Activated T-cell treated with anti-CD3 and anti-CD28 coated beads, Interleukin-2, amount 50 U/mL, for 24 hours (primary cell): ENCODE measurements around the gene NPNT.

Experiments
- DNase-seq: peaks from one replicate; pipeline ENCODE4 v3.0.0-alpha.2; 2020
- H3K27ac Mint-ChIP-seq: 2 replicates; pipeline ENCODE4 v1.8.0; 2020; ENCODE audit warnings: mild to moderate bottlenecking, mixed read lengths
- H3K27me3 Mint-ChIP-seq: 2 replicates; pipeline ENCODE4 v1.8.0; 2020; ENCODE audit warnings: mixed read lengths
- H3K36me3 Mint-ChIP-seq: 2 replicates; pipeline ENCODE4 v1.8.0; 2020; ENCODE audit warnings: low read depth, mixed read lengths
- H3K4me1 Mint-ChIP-seq: 2 replicates; pipeline ENCODE4 v1.8.0; 2020; ENCODE audit warnings: low read depth, mixed read lengths
- H3K4me3 Mint-ChIP-seq: 2 replicates; pipeline ENCODE4 v1.8.0; 2020; ENCODE audit warnings: mild to moderate bottlenecking, moderate library complexity, mixed read lengths
- H3K9me3 Mint-ChIP-seq: 2 replicates; pipeline ENCODE4 v1.8.0; 2020; ENCODE audit warnings: mixed read lengths

Gene NPNT

GRCh38 chr4:105896461-105896942, 1.2 kb downstream of the NPNT start:
- DNase-seq: no peak
- Mint-ChIP-seq H3K9me3 (no peaks in the 10 kb centered on the region), H3K27me3 (peaks cover 85% of the 10 kb centered on the region), H3K4me1 (peaks cover 6% of the 10 kb centered on the region), H3K36me3 (no peaks in the 10 kb centered on the region), H3K4me3 (peak overlapping the region; percentile 60), H3K27ac (no peak overlapping the region)

GRCh38 chr4:105896984-105897775, 1.9 kb downstream of the NPNT start:
- Mint-ChIP-seq H3K9me3 (no peaks in the 10 kb centered on the region), H3K4me1 (peaks cover 6% of the 10 kb centered on the region), H3K27me3 (peaks cover 85% of the 10 kb centered on the region), H3K4me3 (no peak overlapping the region), H3K27ac (no peak overlapping the region), H3K36me3 (no peaks in the 10 kb centered on the region)
- no peak for DNase-seq

GRCh38 chr4:105900541-105900940, 5.3 kb downstream of the NPNT start:
- no peaks in the 10 kb centered on the region for H3K9me3 Mint-ChIP-seq
- no peak for DNase-seq
- no peaks in the 10 kb centered on the region for H3K36me3 Mint-ChIP-seq
- H3K27ac Mint-ChIP-seq: no peak overlapping the region
- H3K4me3 Mint-ChIP-seq: no peak overlapping the region
- H3K4me1 Mint-ChIP-seq: peaks cover 6% of the 10 kb centered on the region
- peaks cover 70% of the 10 kb centered on the region for H3K27me3 Mint-ChIP-seq

GRCh38 chr4:105902550-105903262, 7.4 kb downstream of the NPNT start:
- Mint-ChIP-seq H3K9me3 (no peaks in the 10 kb centered on the region), H3K36me3 (no peaks in the 10 kb centered on the region), H3K4me1 (no peaks in the 10 kb centered on the region), H3K27me3 (peaks cover 51% of the 10 kb centered on the region), H3K4me3 (no peak overlapping the region), H3K27ac (no peak overlapping the region)
- DNase-seq: no peak

GRCh38 chr4:105909787-105910281, 14.6 kb downstream of the NPNT start:
- Mint-ChIP-seq H3K36me3 (no peaks in the 10 kb centered on the region), H3K4me1 (no peaks in the 10 kb centered on the region)

GRCh38 chr4:105911426-105911825, 16.2 kb downstream of the NPNT start:
- Mint-ChIP-seq H3K9me3 (no peaks in the 10 kb centered on the region), H3K36me3 (no peaks in the 10 kb centered on the region), H3K4me1 (no peaks in the 10 kb centered on the region), H3K4me3 (no peak overlapping the region), H3K27ac (no peak overlapping the region), H3K27me3 (no peaks in the 10 kb centered on the region)
- DNase-seq: no peak

More at GRCh38 chr4:105909787-105910281, 14.6 kb downstream of the NPNT start:
- Mint-ChIP-seq H3K27ac (no peak overlapping the region), H3K4me3 (no peak overlapping the region), H3K27me3 (peaks cover 7% of the 10 kb centered on the region), H3K9me3 (no peaks in the 10 kb centered on the region)
- no peak for DNase-seq

GRCh38 chr4:105912633-105913032, 17.4 kb downstream of the NPNT start:
- no peak for DNase-seq
- Mint-ChIP-seq H3K9me3 (no peaks in the 10 kb centered on the region), H3K36me3 (no peaks in the 10 kb centered on the region), H3K27me3 (no peaks in the 10 kb centered on the region), H3K4me1 (no peaks in the 10 kb centered on the region), H3K4me3 (no peak overlapping the region), H3K27ac (no peak overlapping the region)

- H3K4me3 Mint-ChIP-seq: no peak overlapping the region
- no peaks in the 10 kb centered on the region for H3K36me3 Mint-ChIP-seq
- H3K27me3 Mint-ChIP-seq: no peaks in the 10 kb centered on the region
- H3K9me3 Mint-ChIP-seq: no peaks in the 10 kb centered on the region
- H3K4me1 Mint-ChIP-seq: no peaks in the 10 kb centered on the region
- DNase-seq: no peak
- no peak overlapping the region for H3K27ac Mint-ChIP-seq
Measured at GRCh38 chr4:105917171-105917685, 22.0 kb downstream of the NPNT start.

GRCh38 chr4:105921301-105921700, 26.0 kb downstream of the NPNT start:
- Mint-ChIP-seq H3K9me3 (no peaks in the 10 kb centered on the region), H3K4me1 (no peaks in the 10 kb centered on the region), H3K27me3 (peaks cover 7% of the 10 kb centered on the region), H3K36me3 (no peaks in the 10 kb centered on the region), H3K4me3 (no peak overlapping the region), H3K27ac (no peak overlapping the region)
- DNase-seq: no peak

- Mint-ChIP-seq H3K4me3 (no peak overlapping the region), H3K9me3 (no peaks in the 10 kb centered on the region), H3K27me3 (peaks cover 7% of the 10 kb centered on the region), H3K27ac (no peak overlapping the region), H3K36me3 (no peaks in the 10 kb centered on the region), H3K4me1 (no peaks in the 10 kb centered on the region)
- no peak for DNase-seq
Measured at GRCh38 chr4:105923497-105924238, 28.4 kb downstream of the NPNT start.

GRCh38 chr4:105924341-105924740, 29.1 kb downstream of the NPNT start:
- Mint-ChIP-seq H3K9me3 (no peaks in the 10 kb centered on the region), H3K4me3 (no peak overlapping the region), H3K36me3 (no peaks in the 10 kb centered on the region), H3K4me1 (no peaks in the 10 kb centered on the region), H3K27ac (no peak overlapping the region), H3K27me3 (peaks cover 7% of the 10 kb centered on the region)
- no peak for DNase-seq

- no peak overlapping the region for H3K4me3 Mint-ChIP-seq
- peaks cover 6% of the 10 kb centered on the region for H3K27me3 Mint-ChIP-seq
- DNase-seq: no peak
- no peaks in the 10 kb centered on the region for H3K4me1 Mint-ChIP-seq
- H3K36me3 Mint-ChIP-seq: no peaks in the 10 kb centered on the region
- no peak overlapping the region for H3K27ac Mint-ChIP-seq
- H3K9me3 Mint-ChIP-seq: no peaks in the 10 kb centered on the region
Measured at GRCh38 chr4:105930698-105931097, 35.4 kb downstream of the NPNT start.

- Mint-ChIP-seq H3K36me3 (no peaks in the 10 kb centered on the region), H3K9me3 (no peaks in the 10 kb centered on the region), H3K27me3 (peaks cover 2% of the 10 kb centered on the region), H3K4me1 (no peaks in the 10 kb centered on the region), H3K4me3 (no peak overlapping the region), H3K27ac (no peak overlapping the region)
- no peak for DNase-seq
Measured at GRCh38 chr4:105933083-105933482, 37.8 kb downstream of the NPNT start.

- H3K9me3 Mint-ChIP-seq: no peaks in the 10 kb centered on the region
- no peaks in the 10 kb centered on the region for H3K4me1 Mint-ChIP-seq
- DNase-seq: no peak
- H3K36me3 Mint-ChIP-seq: no peaks in the 10 kb centered on the region
- H3K27ac Mint-ChIP-seq: no peak overlapping the region
- H3K27me3 Mint-ChIP-seq: peaks cover 2% of the 10 kb centered on the region
- no peak overlapping the region for H3K4me3 Mint-ChIP-seq
Measured at GRCh38 chr4:105934386-105934785, 39.1 kb downstream of the NPNT start.
